GM23338 (cell line): ENCODE results near the gene ZNF496. TPM values are rescaled to one million over a fixed set of nuclear protein-coding genes. Genes with fewer than 3 reads are reported as not detected.
"Not testable (repeated sequence)": the region's sequence is repeated elsewhere in the genome, so short reads cannot be mapped to it uniquely, and the experiment has no call there.

Experiments used
- ATAC-seq: fragments of 200-7000 bp; cut with Tn5 transposase; 3 replicates; pipeline ENCODE4 v1.9.1; 2020
- DNase-seq: peaks from one replicate; pipeline ENCODE4 v3.0.0-alpha.2; 2015; ENCODE audit warnings: low spot score
- H2AFZ ChIP-seq: fragments of 200-600 bp; sonication (generic); 2 replicates; pipeline ENCODE4 v1.8.0; 2016; ENCODE audit warnings: antibody characterized with exemption, mild to moderate bottlenecking, moderate library complexity
- H3F3A ChIP-seq: fragments of 200-600 bp; sonication (generic); replicated peaks from 2 replicates; pipeline ENCODE4 v1.8.0; 2017; ENCODE audit warnings: antibody characterized with exemption, mixed run types, low read depth
- H3K27ac ChIP-seq: fragments of 200-600 bp; sonication (generic); 2 replicates; pipeline ENCODE4 v1.6.1; 2016; ENCODE audit warnings: low read depth
- H3K27me3 ChIP-seq: fragments of 200-600 bp; sonication (generic); 2 replicates; pipeline ENCODE4 v1.8.0; 2016; ENCODE audit warnings: mild to moderate bottlenecking, mixed run types, moderate library complexity; ENCODE audit not compliant: insufficient read depth
- H3K36me3 ChIP-seq: fragments of 200-600 bp; sonication (generic); 2 replicates; pipeline ENCODE4 v1.8.0; 2016; ENCODE audit warnings: mild to moderate bottlenecking; ENCODE audit not compliant: insufficient read depth
- H3K4me1 ChIP-seq: fragments of 200-600 bp; sonication (generic); 2 replicates; pipeline ENCODE4 v1.8.0; 2016; ENCODE audit warnings: mild to moderate bottlenecking, moderate library complexity; ENCODE audit not compliant: insufficient read depth
- H3K4me2 ChIP-seq: fragments of 200-600 bp; sonication (generic); 2 replicates; pipeline ENCODE4 v1.7.1; 2017; ENCODE audit warnings: mixed run types
- H3K4me3 ChIP-seq: fragments of 200-600 bp; sonication (generic); 2 replicates; pipeline ENCODE4 v1.6.1; 2016; ENCODE audit warnings: mixed run types
- H3K79me2 ChIP-seq: fragments of 200-600 bp; sonication (generic); replicated peaks from 2 replicates; pipeline ENCODE4 v1.8.0; 2017; ENCODE audit warnings: mild to moderate bottlenecking; ENCODE audit not compliant: insufficient read depth
- H3K9me2 ChIP-seq: fragments of 200-600 bp; sonication (generic); 2 replicates; pipeline ENCODE4 v1.8.0; 2017; ENCODE audit not compliant: insufficient read depth
- H4K20me1 ChIP-seq: fragments of 200-600 bp; sonication (generic); replicated peaks from 2 replicates; pipeline ENCODE4 v1.8.0; 2017; ENCODE audit warnings: mild to moderate bottlenecking; ENCODE audit not compliant: insufficient read depth
- H3K27ac Mint-ChIP-seq: 2 replicates; pipeline ENCODE4 v1.8.0; 2020; ENCODE audit warnings: inconsistent platforms, mild to moderate bottlenecking, moderate library complexity, mixed read lengths
- H3K27me3 Mint-ChIP-seq: 3 replicates; pipeline ENCODE4 v1.8.0; 2022; ENCODE audit warnings: low read depth, mild to moderate bottlenecking, moderate library complexity, mixed read lengths, inconsistent platforms; ENCODE audit not compliant: insufficient read depth, poor library complexity
- H3K36me3 Mint-ChIP-seq: 3 replicates; pipeline ENCODE4 v1.8.0; 2021; ENCODE audit warnings: low read depth, mild to moderate bottlenecking, inconsistent platforms, moderate library complexity, mixed read lengths
- H3K4me1 Mint-ChIP-seq: 3 replicates; pipeline ENCODE4 v1.8.0; 2020; ENCODE audit warnings: mild to moderate bottlenecking, inconsistent platforms, mixed read lengths
- H3K4me3 Mint-ChIP-seq: 3 replicates; pipeline ENCODE4 v1.8.0; 2021; ENCODE audit warnings: moderate library complexity, mild to moderate bottlenecking, inconsistent platforms, mixed read lengths
- H3K9me3 Mint-ChIP-seq: 3 replicates; pipeline ENCODE4 v1.8.0; 2020; ENCODE audit warnings: moderate library complexity, mild to moderate bottlenecking, inconsistent platforms, mixed read lengths
- CREB1 ChIP-seq: fragments of 250-450 bp; sonication (Bioruptor Pico); IDR thresholded peaks from 2 replicates; pipeline ENCODE4 v1.5.0; 2020; ENCODE audit warnings: low read depth, mild to moderate bottlenecking, moderate library complexity
- ETS1 ChIP-seq: IDR thresholded peaks from 2 replicates; pipeline ENCODE4 v1.6.1; 2016; ENCODE audit warnings: antibody characterized with exemption
- EZH2 ChIP-seq: fragments of 200-600 bp; sonication (generic); IDR thresholded peaks from one replicate; pipeline ENCODE4 v1.8.0; 2017; ENCODE audit warnings: antibody characterized with exemption, mild to moderate bottlenecking, low read depth; ENCODE audit not compliant: unreplicated experiment
- EZH2phosphoT487 ChIP-seq: fragments of 200-600 bp; sonication (generic); IDR thresholded peaks from one replicate; pipeline ENCODE4 v1.8.1; 2018; ENCODE audit warnings: antibody characterized with exemption; ENCODE audit not compliant: unreplicated experiment
- JUNB ChIP-seq: IDR thresholded peaks from one replicate; pipeline ENCODE4 v1.6.1; 2016; ENCODE audit warnings: antibody characterized with exemption; ENCODE audit not compliant: unreplicated experiment
- NANOG ChIP-seq: IDR thresholded peaks from 2 replicates; pipeline ENCODE4 v1.6.1; 2016; ENCODE audit warnings: antibody characterized with exemption, borderline replicate concordance
- POLR2AphosphoS5 ChIP-seq: IDR thresholded peaks from 2 replicates; pipeline ENCODE4 v1.6.1; 2016; ENCODE audit warnings: antibody characterized with exemption, low read depth
- STAT1 ChIP-seq: IDR thresholded peaks from one replicate; pipeline ENCODE4 v1.6.1; 2016; ENCODE audit warnings: antibody characterized with exemption; ENCODE audit not compliant: unreplicated experiment
- ZNF114 ChIP-seq: fragments of 250-450 bp; sonication (Bioruptor Pico); IDR thresholded peaks from 2 replicates; pipeline ENCODE4 v1.5.0; 2020; ENCODE audit warnings: mild to moderate bottlenecking, moderate library complexity
- ZNF331 ChIP-seq: fragments of 250-450 bp; sonication (Bioruptor Pico); IDR thresholded peaks from 2 replicates; pipeline ENCODE4 v1.5.0; 2020; ENCODE audit warnings: low read depth, mild to moderate bottlenecking, moderate library complexity
- polyA plus RNA-seq: library from polyadenylated mRNA; unstranded; fragments of >200 nt; fragmentation: Nextera tagmentation; extraction: Ambion mirVana; gene quantifications from 2 replicates; pipeline ENCODE4 v1.2.1, GENCODE V29; 2016
- total RNA-seq: library from RNA; depleted of rRNA; stranded (reverse); fragments of >200 nt; shearing (Covaris generic); gene quantifications from 2 replicates; pipeline ENCODE4 v1.2.3, GENCODE V29; 2014

The ZNF496 gene
- total and polyA plus RNA-seq, 2 experiments from 2014 or later, result 22.0 to 127 TPM

GRCh38 chr1:247366926-247367645, 35.4 kb upstream of the ZNF496 start:
- H3K27me3 ChIP-seq, result no peaks in the 10 kb centered on the region
- H3K4me3 ChIP-seq, result no peak overlapping the region
- TF ChIP-seq ETS1 (no peak), ZNF331 (CRISPR knock-in tag) (no peak), ZNF114 (no peak), JUNB (no peak), EZH2 (no peak)
- H3K27me3 Mint-ChIP-seq, result peaks cover 10% of the 10 kb centered on the region
- H3F3A ChIP-seq, result no peaks in the 10 kb centered on the region; the same call in 1 of the 2 replicates
- no peak overlapping the region for H2AFZ ChIP-seq
- peaks cover 38% of the 10 kb centered on the region for H3K36me3 Mint-ChIP-seq
- peaks cover 21% of the 10 kb centered on the region for H3K4me1 ChIP-seq
- H3K9me2 ChIP-seq, result no peaks in the 10 kb centered on the region
- peaks cover 30% of the 10 kb centered on the region for H3K4me1 Mint-ChIP-seq
- H4K20me1 ChIP-seq, result no peaks in the 10 kb centered on the region
- peaks cover 14% of the 10 kb centered on the region for H3K36me3 ChIP-seq
- no peaks in the 10 kb centered on the region for H3K79me2 ChIP-seq
- DNase-seq (no peak), ATAC-seq (no peak)
- no peak overlapping the region for H3K4me2 ChIP-seq
- H3K27ac ChIP-seq, result no peak overlapping the region
- H3K9me3 Mint-ChIP-seq, result peaks cover 48% of the 10 kb centered on the region
- no peak overlapping the region for H3K4me3 Mint-ChIP-seq
- no peak overlapping the region for H3K27ac Mint-ChIP-seq

- Histone ChIP-seq H3K36me3 (peaks cover 14% of the 10 kb centered on the region), H3K4me1 (peaks cover 23% of the 10 kb centered on the region)
- not testable (repeated sequence) for H3K9me2 ChIP-seq, H3F3A ChIP-seq, ATAC-seq, H3K27ac ChIP-seq, H3K4me3 Mint-ChIP-seq, H3K4me2 ChIP-seq, H3K27ac Mint-ChIP-seq, DNase-seq, H3K4me3 ChIP-seq, H3K27me3 ChIP-seq, H3K79me2 ChIP-seq, H2AFZ ChIP-seq, H4K20me1 ChIP-seq, H3K27me3 Mint-ChIP-seq
- Mint-ChIP-seq H3K4me1 (peaks cover 29% of the 10 kb centered on the region), H3K9me3 (peaks cover 48% of the 10 kb centered on the region), H3K36me3 (peaks cover 38% of the 10 kb centered on the region)
Observed at GRCh38 chr1:247366345-247366744, 34.7 kb upstream of the ZNF496 start.

GRCh38 chr1:247365023-247365422, 33.4 kb upstream of the ZNF496 start:
- Mint-ChIP-seq H3K4me3 (no peak overlapping the region), H3K4me1 (peaks cover 30% of the 10 kb centered on the region), H3K27me3 (peaks cover 3% of the 10 kb centered on the region), H3K36me3 (peaks cover 38% of the 10 kb centered on the region), H3K27ac (no peak overlapping the region), H3K9me3 (peaks cover 48% of the 10 kb centered on the region)
- ATAC-seq (no peak), DNase-seq (no peak)
- H4K20me1 ChIP-seq, result no peaks in the 10 kb centered on the region
- H3K9me2 ChIP-seq, result no peaks in the 10 kb centered on the region
- H3K4me2 ChIP-seq, result no peak overlapping the region
- H3K4me3 ChIP-seq, result no peak overlapping the region
- H3K4me1 ChIP-seq, result peaks cover 23% of the 10 kb centered on the region
- no peaks in the 10 kb centered on the region for H3F3A ChIP-seq
- H3K27ac ChIP-seq, result no peak overlapping the region
- H3K36me3 ChIP-seq, result peaks cover 14% of the 10 kb centered on the region
- H3K79me2 ChIP-seq, result no peaks in the 10 kb centered on the region
- no peak overlapping the region for H2AFZ ChIP-seq
- H3K27me3 ChIP-seq, result no peaks in the 10 kb centered on the region
- TF ChIP-seq ZNF331 (CRISPR knock-in tag), result no peak
- no peak for TF ChIP-seq JUNB
- no peak for TF ChIP-seq ZNF114
- TF ChIP-seq POLR2AphosphoS5, result no peak
- no peak for TF ChIP-seq EZH2phosphoT487
- no peak for TF ChIP-seq NANOG
- TF ChIP-seq STAT1, result no peak
- TF ChIP-seq EZH2, result no peak
- no peak for TF ChIP-seq CREB1 (CRISPR knock-in tag)
